Body of pancreas (tissue), 4 donors: ENCODE data around the gene ANKRD28. TPM values are rescaled to one million over a fixed set of nuclear protein-coding genes. Genes with fewer than 3 reads are reported as not detected.
A peak's percentile ranks its signal among the peaks of the same experiment; 100 is the strongest.

Experiments used
- ATAC-seq: fragments of 150-250 bp; one replicate; pipeline ENCODE4 v1.9.1; 2016
- DNase-seq, 4 donors: peaks; one replicate each; pipeline ENCODE4 v3.0.0-alpha.2; 2019
- H3K27ac ChIP-seq, 4 donors: fragments of 200-600 bp; sonication (generic); 1 replicate in 3 of 4; 2 replicates in 1 of 4; pipeline versions ENCODE4 v1.5.1 to v1.6.1; 2016 to 2019; ENCODE audit warnings: mild to moderate bottlenecking in 1 of 4, mixed read lengths in 1 of 4, moderate library complexity in 1 of 4
- H3K27me3 ChIP-seq, 2 donors: fragments of 200-600 bp; sonication (generic); one replicate each; pipeline ENCODE4 v1.6.0; 2016; ENCODE audit warnings: mild to moderate bottlenecking in 1 of 2
- H3K36me3 ChIP-seq, 2 donors: fragments of 200-600 bp; sonication (generic); replicated peaks in 1 of 2; 2 replicates each; pipeline ENCODE4 v1.5.1; 2016; ENCODE audit warnings: low read depth in 2 of 2; ENCODE audit not compliant: insufficient read depth in 1 of 2
- H3K4me1 ChIP-seq: fragments of 200-600 bp; sonication (generic); one replicate; pipeline ENCODE4 v1.6.0; 2016
- H3K4me3 ChIP-seq, 2 donors: fragments of 200-600 bp; sonication (generic); 1 replicate in 1 of 2; 2 replicates in 1 of 2; pipeline ENCODE4 v1.5.1; 2016 to 2019
- H3K9me3 ChIP-seq, 3 donors: fragments of 200-600 bp; sonication (generic); 1 replicate in 2 of 3; 2 replicates in 1 of 3; pipeline ENCODE4 v1.5.1; 2016
- POLR2A ChIP-seq, 3 donors: fragments of 450-650 bp; IDR thresholded peaks; one replicate each; pipeline ENCODE4 v1.6.1; 2016; ENCODE audit warnings: antibody characterized with exemption in 3 of 3, mild to moderate bottlenecking in 2 of 3
- WGBS, 2 donors: methylation state at CpG; one replicate each; pipeline ENCODE4 v1.1.5; 2017; 5-methylcytosine and 5-hydroxymethylcytosine counted together
- intact Hi-C: fragments of 100-400 bp; cut with DNase I; formaldehyde crosslinking; loops from one replicate; pipeline ENCODE4 v1.15.1; 2023
- total RNA-seq, 2 donors: library from RNA; depleted of rRNA; stranded (reverse); fragments of >200 nt; gene quantifications; one replicate each; pipeline ENCODE4 v1.1.0, GENCODE V29; 2016
- TF ChIP-seq, protein P1 (sequence below), 7 experiments: fragments of 450-650 bp in 4 of 7; fragments of 200-600 bp in 3 of 7; sonication (generic) in 3 of 7; IDR thresholded peaks; one replicate each; pipeline ENCODE4 v1.5.1; 2016 to 2019; ENCODE audit warnings: antibody characterized with exemption in 7 of 7

Gene ANKRD28
- total RNA-seq, 2 donors from 2014 or later: 26.7 to 37.1 TPM

DNA sequence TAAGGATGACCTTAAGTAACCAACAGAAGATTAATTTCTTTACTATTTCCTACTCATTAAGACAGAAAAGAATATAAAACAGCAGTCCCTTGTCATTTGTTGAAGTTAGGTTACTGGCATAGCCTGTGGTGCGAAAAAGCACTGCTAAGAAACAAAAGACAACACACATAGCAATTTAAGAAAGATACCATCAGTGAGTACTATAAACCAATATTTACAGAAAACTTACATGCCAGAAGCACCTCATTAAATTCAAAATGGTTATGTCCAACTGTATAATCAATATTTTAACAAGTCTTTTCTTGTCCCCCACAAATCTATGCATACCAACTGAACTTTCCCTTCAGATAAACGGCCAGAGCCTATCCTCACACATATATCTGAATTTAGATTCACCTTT lies 42.0 kb downstream of the ANKRD28 start:
- TF ChIP-seq, protein P1, sequence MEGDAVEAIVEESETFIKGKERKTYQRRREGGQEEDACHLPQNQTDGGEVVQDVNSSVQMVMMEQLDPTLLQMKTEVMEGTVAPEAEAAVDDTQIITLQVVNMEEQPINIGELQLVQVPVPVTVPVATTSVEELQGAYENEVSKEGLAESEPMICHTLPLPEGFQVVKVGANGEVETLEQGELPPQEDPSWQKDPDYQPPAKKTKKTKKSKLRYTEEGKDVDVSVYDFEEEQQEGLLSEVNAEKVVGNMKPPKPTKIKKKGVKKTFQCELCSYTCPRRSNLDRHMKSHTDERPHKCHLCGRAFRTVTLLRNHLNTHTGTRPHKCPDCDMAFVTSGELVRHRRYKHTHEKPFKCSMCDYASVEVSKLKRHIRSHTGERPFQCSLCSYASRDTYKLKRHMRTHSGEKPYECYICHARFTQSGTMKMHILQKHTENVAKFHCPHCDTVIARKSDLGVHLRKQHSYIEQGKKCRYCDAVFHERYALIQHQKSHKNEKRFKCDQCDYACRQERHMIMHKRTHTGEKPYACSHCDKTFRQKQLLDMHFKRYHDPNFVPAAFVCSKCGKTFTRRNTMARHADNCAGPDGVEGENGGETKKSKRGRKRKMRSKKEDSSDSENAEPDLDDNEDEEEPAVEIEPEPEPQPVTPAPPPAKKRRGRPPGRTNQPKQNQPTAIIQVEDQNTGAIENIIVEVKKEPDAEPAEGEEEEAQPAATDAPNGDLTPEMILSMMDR (IDR thresholded peaks at IDR 0.05): no peak
- no peak for TF ChIP-seq POLR2A (IDR thresholded peaks at IDR 0.05)
- Histone ChIP-seq H3K27me3 (no peaks in the 10 kb centered on the region), H3K9me3 (no peaks in the 10 kb centered on the region), H3K36me3 (no peaks in the 10 kb centered on the region), H3K4me1 (peaks cover 21% of the 10 kb centered on the region), H3K4me3 (no peak overlapping the region), H3K27ac (no peak overlapping the region)
- intact Hi-C loops: no loop called here
- ATAC-seq: no peak
- DNase-seq: no peak
- WGBS, 2 donors: 62 to 70% methylated on average over 2 of the region's 2 CpGs

DNA sequence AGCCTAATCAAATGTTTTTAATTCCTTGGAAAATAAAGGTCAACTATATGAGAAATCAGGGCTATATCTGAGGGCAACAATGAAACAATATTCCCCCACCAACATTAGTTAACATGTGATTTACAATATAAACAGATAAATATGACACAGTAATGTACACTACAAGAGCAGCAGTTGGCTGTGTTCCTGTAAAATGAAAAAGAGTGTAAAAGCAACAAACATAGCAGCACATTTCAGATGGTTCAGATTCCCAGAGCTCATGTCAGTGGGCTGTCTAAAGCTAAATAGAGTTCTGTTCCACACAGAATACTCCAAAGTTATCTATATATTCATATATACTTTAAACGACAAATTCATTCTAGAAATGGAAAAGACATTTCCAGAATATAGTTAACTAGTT lies 42.6 kb downstream of the ANKRD28 start:
- intact Hi-C loops: no loop called here

DNA sequence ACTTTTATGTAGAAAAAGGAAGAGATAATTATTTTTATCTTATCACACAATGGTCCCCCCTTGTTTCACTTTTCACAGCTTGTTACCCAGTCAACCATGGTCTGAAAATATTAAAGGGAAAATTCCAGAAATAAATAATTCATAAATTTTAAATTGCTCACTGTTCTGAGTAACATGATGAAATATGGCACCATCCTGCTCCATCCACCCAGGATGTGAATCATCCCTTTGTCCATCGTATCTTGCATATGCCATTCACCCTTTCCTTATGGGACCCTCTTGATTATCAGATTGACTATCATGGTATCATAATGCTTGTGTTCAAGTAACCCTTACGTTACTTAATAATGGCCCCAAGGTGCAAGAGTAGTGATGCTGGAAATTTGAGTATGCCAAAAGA lies 43.7 kb downstream of the ANKRD28 start:
- no peak overlapping the region for H3K27ac ChIP-seq
- ATAC-seq: no peak
- H3K9me3 ChIP-seq: no peaks in the 10 kb centered on the region
- peaks cover 21% of the 10 kb centered on the region for H3K4me1 ChIP-seq
- no peak for DNase-seq
- no peak for TF ChIP-seq POLR2A (IDR thresholded peaks at IDR 0.05)
- TF ChIP-seq, protein P1 (IDR thresholded peaks at IDR 0.05): no peak
- no peaks in the 10 kb centered on the region for H3K27me3 ChIP-seq
- 86 to 87% methylated on average over 2 of the region's 2 CpGs for WGBS, 2 donors
- no peaks in the 10 kb centered on the region for H3K36me3 ChIP-seq
- intact Hi-C loops: no loop called here
- no peak overlapping the region for H3K4me3 ChIP-seq

More for the DNA sequence above, 42.6 kb downstream of the ANKRD28 start:
- H3K4me1 ChIP-seq: peaks cover 21% of the 10 kb centered on the region
- H3K9me3 ChIP-seq: no peaks in the 10 kb centered on the region
- H3K36me3 ChIP-seq: no peaks in the 10 kb centered on the region
- H3K27ac ChIP-seq: no peak overlapping the region
- 47 to 57% methylated on average over 1 of the region's 1 CpG for WGBS, 2 donors
- ATAC-seq: no peak
- TF ChIP-seq, protein P1 (IDR thresholded peaks at IDR 0.05): no peak
- no peak for TF ChIP-seq POLR2A (IDR thresholded peaks at IDR 0.05)
- no peak overlapping the region for H3K4me3 ChIP-seq
- H3K27me3 ChIP-seq: no peaks in the 10 kb centered on the region
- no peak for DNase-seq

DNA sequence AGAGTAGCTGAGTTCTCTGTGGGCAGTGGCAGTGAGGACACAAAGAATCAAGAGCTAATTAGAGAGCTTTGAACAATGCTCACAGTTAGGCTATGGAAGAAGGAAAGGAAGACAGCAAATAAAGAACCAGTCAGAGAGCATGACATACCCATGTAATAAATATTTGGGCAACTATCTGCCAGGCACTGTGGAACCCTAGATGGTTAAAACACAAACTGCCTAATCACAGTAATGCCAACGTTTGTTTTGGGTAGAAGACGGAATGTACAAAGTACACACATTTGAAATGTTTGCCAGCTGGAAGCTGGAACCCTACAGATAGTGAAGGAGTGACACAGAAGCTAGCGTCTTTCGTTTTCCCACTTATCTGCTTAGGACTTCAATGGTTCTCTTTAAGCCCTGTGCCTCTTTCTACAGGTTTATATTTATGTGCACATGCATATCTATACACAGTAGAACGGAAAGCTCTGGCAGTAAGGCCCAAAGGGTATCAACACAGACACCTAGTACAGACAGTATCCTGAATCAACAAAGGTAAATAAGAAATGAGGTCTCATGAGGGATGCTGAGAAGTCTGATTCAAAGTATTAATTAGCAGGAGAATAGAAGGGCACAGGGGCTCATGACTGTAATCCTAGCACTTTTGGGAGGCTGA lies 44.6 kb downstream of the ANKRD28 start:
- DNase-seq: peak; percentile 21 to 42 (median 32)
- intact Hi-C loops: no loop called here
- Histone ChIP-seq H3K36me3 (no peaks in the 10 kb centered on the region), H3K27me3 (no peaks in the 10 kb centered on the region), H3K4me1 (peaks cover 21% of the 10 kb centered on the region), H3K9me3 (no peaks in the 10 kb centered on the region), H3K27ac (peak overlapping the region in 3 of 4 donors; percentile 6 to 50 (median 47)), H3K4me3 (no peak overlapping the region)
- TF ChIP-seq, protein P1 (IDR thresholded peaks at IDR 0.05): no peak
- TF ChIP-seq POLR2A (IDR thresholded peaks at IDR 0.05): no peak
- peak; percentile 84 for ATAC-seq
- 20 to 27% methylated on average over 5 of the region's 5 CpGs for WGBS, 2 donors

DNA sequence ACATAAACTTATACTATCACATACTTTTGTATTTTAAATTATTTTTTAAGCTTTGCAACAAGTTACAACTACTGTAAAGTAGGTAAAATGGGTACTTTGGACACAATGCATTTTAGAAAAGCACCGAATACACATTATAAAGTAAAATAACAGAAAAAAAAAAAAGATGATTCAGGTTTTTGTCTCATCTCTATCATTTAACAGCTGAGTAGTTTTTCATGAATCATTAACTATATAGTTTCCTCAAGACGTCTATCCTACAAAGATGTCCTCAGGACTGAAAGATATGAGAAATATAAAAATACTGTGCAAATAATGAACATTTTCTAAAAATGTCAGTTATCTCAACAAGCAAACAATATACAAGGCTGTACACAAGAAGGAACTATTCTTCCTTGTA lies 46.9 kb downstream of the ANKRD28 start:
- Histone ChIP-seq H3K9me3 (no peaks in the 10 kb centered on the region), H3K27me3 (no peaks in the 10 kb centered on the region), H3K4me3 (no peak overlapping the region), H3K27ac (no peak overlapping the region), H3K4me1 (peaks cover 21% of the 10 kb centered on the region), H3K36me3 (no peaks in the 10 kb centered on the region)
- DNase-seq: no peak
- 57 to 67% methylated on average over 2 of the region's 2 CpGs for WGBS, 2 donors
- intact Hi-C loops: no loop called here
- TF ChIP-seq, protein P1 (IDR thresholded peaks at IDR 0.05): no peak
- no peak for TF ChIP-seq POLR2A (IDR thresholded peaks at IDR 0.05)
- no peak for ATAC-seq
